A549 (cell line): ENCODE measurements around the gene VWC2.

ENCODE experiments used
- CHD2 ChIP-seq: fragments of 150-350 bp; IDR thresholded peaks from 2 replicates; pipeline ENCODE4 v1.6.1; 2014; ENCODE audit warnings: low read length; ENCODE audit not compliant: partially characterized antibody
- CHD4 ChIP-seq: fragments of 200-600 bp; sonication (generic); IDR thresholded peaks from 2 replicates; pipeline ENCODE4 v1.6.1; 2016; ENCODE audit warnings: antibody characterized with exemption, mild to moderate bottlenecking, borderline replicate concordance
- EP300 ChIP-seq, 2 experiments: fragments of >200 bp; sonication (Bioruptor Twin); formaldehyde crosslinking; IDR thresholded peaks; 2 replicates in 1 of 2; 3 replicates in 1 of 2; pipeline ENCODE4 v1.6.1; 2016 to 2017
- ESRRA ChIP-seq: fragments of 150-350 bp; IDR thresholded peaks from 2 replicates; pipeline ENCODE4 v1.6.1; 2014; ENCODE audit warnings: mild to moderate bottlenecking, low read length, borderline replicate concordance
- FOSB ChIP-seq: fragments of 250-450 bp; sonication (Bioruptor Pico); IDR thresholded peaks from 2 replicates; pipeline ENCODE4 v1.5.0; 2020; ENCODE audit warnings: mild to moderate bottlenecking, moderate library complexity
- FOSL2 ChIP-seq, 2 experiments: fragments of 450-650 bp in 1 of 2; fragments of >200 bp in 1 of 2; sonication (Bioruptor Twin) in 1 of 2; formaldehyde crosslinking; IDR thresholded peaks; 2 replicates each; pipeline versions ENCODE4 v1.5.0 to v1.6.1; 2016 to 2020; ENCODE audit warnings: mild to moderate bottlenecking in 1 of 2, moderate library complexity in 1 of 2
- HOXA7 ChIP-seq: fragments of 250-450 bp; sonication (Bioruptor Pico); IDR thresholded peaks from 2 replicates; pipeline ENCODE4 v1.5.0; 2020; ENCODE audit warnings: mild to moderate bottlenecking, moderate library complexity
- MAFK ChIP-seq: fragments of 450-650 bp; IDR thresholded peaks from 2 replicates; pipeline ENCODE4 v1.6.1; 2014; ENCODE audit not compliant: partially characterized antibody
- POLR2A ChIP-seq: IDR thresholded peaks from 2 replicates; pipeline ENCODE4 v1.6.1; 2012; ENCODE audit warnings: mild to moderate bottlenecking, low read length
- POLR2AphosphoS2 ChIP-seq: conservative IDR thresholded peaks from 2 replicates; pipeline ENCODE4 v1.6.1; 2012; ENCODE audit warnings: low read length, improper control_type of control experiment, inconsistent platforms
- REST ChIP-seq: fragments of 200-600 bp; sonication (generic); IDR thresholded peaks from 2 replicates; pipeline ENCODE4 v1.6.1; 2016; ENCODE audit warnings: antibody characterized with exemption, mild to moderate bottlenecking, moderate library complexity
- SMC3 ChIP-seq: fragments of >200 bp; sonication (Bioruptor Twin); formaldehyde crosslinking; IDR thresholded peaks from 3 replicates; pipeline ENCODE4 v1.6.1; 2018; ENCODE audit warnings: inconsistent platforms
- TF ChIP-seq, protein P1 (sequence below): IDR thresholded peaks from 2 replicates; pipeline ENCODE4 v1.6.1; 2012; ENCODE audit warnings: low read depth, borderline replicate concordance
- TF ChIP-seq, protein P2 (sequence below): fragments of >200 bp; sonication (Bioruptor Twin); formaldehyde crosslinking; IDR thresholded peaks from 3 replicates; pipeline ENCODE4 v1.5.1; 2016

DNA sequence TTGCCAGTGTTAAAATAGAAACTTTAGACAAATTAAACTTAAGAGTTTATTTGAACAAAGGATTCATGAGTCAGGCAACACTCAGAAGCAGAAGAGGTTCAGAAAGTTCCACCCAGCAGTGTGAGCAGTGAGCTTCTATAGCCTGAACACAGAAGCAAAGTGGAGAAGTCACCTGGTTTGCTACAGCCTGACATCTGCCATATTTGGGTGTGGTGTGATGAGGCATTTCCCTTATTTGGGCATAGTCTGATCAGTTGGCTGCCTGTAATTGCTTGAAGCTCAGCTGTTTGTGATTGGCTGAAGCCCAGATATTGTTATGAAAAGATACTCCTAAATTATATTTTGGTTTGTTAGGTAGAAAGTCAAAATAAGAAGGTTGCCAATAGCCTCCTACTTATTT is 39.1 kb downstream of the VWC2 start:
- TF ChIP-seq MAFK (no peak), HOXA7 (CRISPR knock-in tag) (no peak), FOSL2 (IDR thresholded peaks at IDR 0.05) (no peak), FOSL2 (CRISPR knock-in tag; IDR thresholded peaks at IDR 0.05) (no peak), ESRRA (no peak), EP300 (IDR thresholded peaks at IDR 0.05) (no peak), REST (no peak), POLR2A (no peak), FOSB (CRISPR knock-in tag) (no peak), CHD4 (no peak), POLR2AphosphoS2 (no peak), CHD2 (no peak), SMC3 (no peak)
- TF ChIP-seq, protein P1, sequence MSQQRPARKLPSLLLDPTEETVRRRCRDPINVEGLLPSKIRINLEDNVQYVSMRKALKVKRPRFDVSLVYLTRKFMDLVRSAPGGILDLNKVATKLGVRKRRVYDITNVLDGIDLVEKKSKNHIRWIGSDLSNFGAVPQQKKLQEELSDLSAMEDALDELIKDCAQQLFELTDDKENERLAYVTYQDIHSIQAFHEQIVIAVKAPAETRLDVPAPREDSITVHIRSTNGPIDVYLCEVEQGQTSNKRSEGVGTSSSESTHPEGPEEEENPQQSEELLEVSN = no peak
- TF ChIP-seq, protein P2, sequence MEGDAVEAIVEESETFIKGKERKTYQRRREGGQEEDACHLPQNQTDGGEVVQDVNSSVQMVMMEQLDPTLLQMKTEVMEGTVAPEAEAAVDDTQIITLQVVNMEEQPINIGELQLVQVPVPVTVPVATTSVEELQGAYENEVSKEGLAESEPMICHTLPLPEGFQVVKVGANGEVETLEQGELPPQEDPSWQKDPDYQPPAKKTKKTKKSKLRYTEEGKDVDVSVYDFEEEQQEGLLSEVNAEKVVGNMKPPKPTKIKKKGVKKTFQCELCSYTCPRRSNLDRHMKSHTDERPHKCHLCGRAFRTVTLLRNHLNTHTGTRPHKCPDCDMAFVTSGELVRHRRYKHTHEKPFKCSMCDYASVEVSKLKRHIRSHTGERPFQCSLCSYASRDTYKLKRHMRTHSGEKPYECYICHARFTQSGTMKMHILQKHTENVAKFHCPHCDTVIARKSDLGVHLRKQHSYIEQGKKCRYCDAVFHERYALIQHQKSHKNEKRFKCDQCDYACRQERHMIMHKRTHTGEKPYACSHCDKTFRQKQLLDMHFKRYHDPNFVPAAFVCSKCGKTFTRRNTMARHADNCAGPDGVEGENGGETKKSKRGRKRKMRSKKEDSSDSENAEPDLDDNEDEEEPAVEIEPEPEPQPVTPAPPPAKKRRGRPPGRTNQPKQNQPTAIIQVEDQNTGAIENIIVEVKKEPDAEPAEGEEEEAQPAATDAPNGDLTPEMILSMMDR = no peak
